Measurements from ENCODE around the gene UTP4.

GRCh38 chr16:69126221-69126620, 6.2 kb upstream of the UTP4 start:
- TF ChIP-seq CTCF (conservative IDR thresholded peaks at IDR 0.05; ENCODE audit: low read length) (no peak), EZH2phosphoT487 (IDR thresholded peaks at IDR 0.05; ENCODE audit: borderline replicate concordance, low read depth, low read length) (no peak)

Measured in OCI-LY7 (cell line).